Measurements from ENCODE around the gene ADAMTSL4.

Gene ADAMTSL4

GRCh38 chr1:150532860-150533259, 16.3 kb upstream of the ADAMTSL4 start:
- no peak overlapping the region for H2AFZ ChIP-seq (ENCODE audit: low read length)
- no peaks in the 10 kb centered on the region for H3K4me1 ChIP-seq (ENCODE audit: low read length)
- H3K9ac ChIP-seq (ENCODE audit: low read length) = no peak overlapping the region
- DNase-seq = no peak
- no peaks in the 10 kb centered on the region for H3F3A ChIP-seq (ENCODE audit: insufficient read depth, low read length)
- no peak overlapping the region for H3K4me2 ChIP-seq (ENCODE audit: low read depth, low read length)
- no peak overlapping the region for H3K4me3 ChIP-seq (ENCODE audit: low read length)
- no peak overlapping the region for H3K27ac ChIP-seq (ENCODE audit: low read length)
- no peak for TF ChIP-seq EZH2phosphoT487 (IDR thresholded peaks at IDR 0.05; ENCODE audit: low read length)
- TF ChIP-seq EZH2 (optimal IDR thresholded peaks at IDR 0.05; ENCODE audit: low read depth, low read length) = no peak
- no peaks in the 10 kb centered on the region for H3K9me3 ChIP-seq (replicated peaks; ENCODE audit: insufficient read depth, low read length)
- no peaks in the 10 kb centered on the region for H3K9me2 ChIP-seq (replicated peaks; ENCODE audit: insufficient read depth, low read length)
- no peaks in the 10 kb centered on the region for H3K79me2 ChIP-seq (ENCODE audit: low read length)
- no peaks in the 10 kb centered on the region for H3K27me3 ChIP-seq (replicated peaks; ENCODE audit: insufficient read depth, low read length)
- H3K36me3 ChIP-seq (replicated peaks; ENCODE audit: insufficient read depth, low read length) = no peaks in the 10 kb centered on the region
- no peaks in the 10 kb centered on the region for H4K20me1 ChIP-seq (ENCODE audit: insufficient read depth, low read length)

- H3K9me3 ChIP-seq (replicated peaks; ENCODE audit: insufficient read depth, low read length) = no peaks in the 10 kb centered on the region
- TF ChIP-seq EZH2 (optimal IDR thresholded peaks at IDR 0.05; ENCODE audit: low read depth, low read length) (no peak), CTCF (IDR thresholded peaks at IDR 0.05; ENCODE audit: low read length) (no peak), EZH2phosphoT487 (IDR thresholded peaks at IDR 0.05; ENCODE audit: low read length) (no peak)
- H3K9me2 ChIP-seq (replicated peaks; ENCODE audit: insufficient read depth, low read length) = no peaks in the 10 kb centered on the region
- no peaks in the 10 kb centered on the region for H3F3A ChIP-seq (ENCODE audit: insufficient read depth, low read length)
- H3K4me3 ChIP-seq (ENCODE audit: low read length) = no peak overlapping the region
- H3K9ac ChIP-seq (ENCODE audit: low read length) = no peak overlapping the region
- no peaks in the 10 kb centered on the region for H4K20me1 ChIP-seq (ENCODE audit: insufficient read depth, low read length)
- H3K4me2 ChIP-seq (ENCODE audit: low read depth, low read length) = no peak overlapping the region
- no peaks in the 10 kb centered on the region for H3K4me1 ChIP-seq (ENCODE audit: low read length)
- no peaks in the 10 kb centered on the region for H3K79me2 ChIP-seq (ENCODE audit: low read length)
- H3K36me3 ChIP-seq (replicated peaks; ENCODE audit: insufficient read depth, low read length) = no peaks in the 10 kb centered on the region
- no peak for DNase-seq
- H2AFZ ChIP-seq (ENCODE audit: low read length) = no peak overlapping the region
- H3K27me3 ChIP-seq (replicated peaks; ENCODE audit: insufficient read depth, low read length) = no peaks in the 10 kb centered on the region
- no peak overlapping the region for H3K27ac ChIP-seq (ENCODE audit: low read length)
Measured at GRCh38 chr1:150534002-150534401, 15.2 kb upstream of the ADAMTSL4 start.

GRCh38 chr1:150535511-150536287, 13.5 kb upstream of the ADAMTSL4 start:
- Histone ChIP-seq H3K9me2 (replicated peaks; ENCODE audit: insufficient read depth, low read length) (no peaks in the 10 kb centered on the region), H3K4me2 (ENCODE audit: low read depth, low read length) (no peak overlapping the region), H3K79me2 (ENCODE audit: low read length) (no peaks in the 10 kb centered on the region), H4K20me1 (ENCODE audit: insufficient read depth, low read length) (no peaks in the 10 kb centered on the region), H3K36me3 (replicated peaks; ENCODE audit: insufficient read depth, low read length) (no peaks in the 10 kb centered on the region), H3K27ac (ENCODE audit: low read length) (no peak overlapping the region), H3K9me3 (replicated peaks; ENCODE audit: insufficient read depth, low read length) (no peaks in the 10 kb centered on the region), H3K9ac (ENCODE audit: low read length) (no peak overlapping the region), H3K27me3 (replicated peaks; ENCODE audit: insufficient read depth, low read length) (no peaks in the 10 kb centered on the region), H2AFZ (ENCODE audit: low read length) (no peak overlapping the region), H3K4me1 (ENCODE audit: low read length) (no peaks in the 10 kb centered on the region), H3K4me3 (ENCODE audit: low read length) (no peak overlapping the region), H3F3A (ENCODE audit: insufficient read depth, low read length) (no peaks in the 10 kb centered on the region)
- no peak for DNase-seq
- no peak for TF ChIP-seq CTCF (IDR thresholded peaks at IDR 0.05; ENCODE audit: low read length)
- TF ChIP-seq EZH2phosphoT487 (IDR thresholded peaks at IDR 0.05; ENCODE audit: low read length) = no peak
- TF ChIP-seq EZH2 (optimal IDR thresholded peaks at IDR 0.05; ENCODE audit: low read depth, low read length) = no peak

Data from MM.1S (cell line).